Measurements from ENCODE around the gene RRP1B.

RRP1B gene

DNA sequence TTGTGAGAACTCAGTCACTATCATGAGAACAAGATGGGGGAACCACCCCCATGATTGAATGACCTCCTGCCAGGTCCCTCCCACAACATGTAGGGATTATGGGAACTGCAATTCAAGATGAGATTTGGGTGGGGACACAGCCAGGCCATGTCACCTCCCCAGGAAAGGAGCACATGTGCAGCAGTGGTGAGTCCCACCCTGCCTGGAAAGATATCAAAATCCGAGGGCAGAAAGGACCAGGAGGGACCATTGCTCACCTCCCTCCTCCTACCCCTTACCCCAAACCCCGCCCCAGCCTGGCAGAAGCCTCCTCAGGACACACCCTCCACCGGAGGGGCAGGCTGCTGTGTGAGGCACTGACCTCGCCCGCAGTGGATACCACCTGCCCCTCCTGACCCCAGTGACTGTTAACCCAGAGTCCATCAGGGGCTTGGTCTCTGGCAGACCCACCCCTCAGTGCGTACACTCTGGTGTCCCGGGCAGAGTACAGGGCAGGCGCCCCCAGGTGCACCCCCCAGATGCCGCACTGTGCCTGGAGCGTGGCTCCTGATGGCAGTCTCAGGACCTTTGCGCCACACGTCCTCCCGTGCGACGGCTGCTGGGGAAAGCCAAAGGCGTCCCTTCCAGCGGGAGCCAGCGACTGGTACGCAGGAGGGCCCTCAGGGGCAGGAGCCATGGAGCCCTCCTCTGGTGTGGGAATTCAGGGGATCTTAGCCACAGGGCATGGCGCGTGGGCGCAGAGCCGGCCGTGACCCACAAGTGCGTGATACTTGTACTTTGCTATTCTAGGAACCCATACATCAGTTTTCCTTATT lies 80.5 kb downstream of the RRP1B start:
- no peak for DNase-seq (ENCODE audit: extremely low read depth in 1 of 2, low read depth in 1 of 2)

DNA sequence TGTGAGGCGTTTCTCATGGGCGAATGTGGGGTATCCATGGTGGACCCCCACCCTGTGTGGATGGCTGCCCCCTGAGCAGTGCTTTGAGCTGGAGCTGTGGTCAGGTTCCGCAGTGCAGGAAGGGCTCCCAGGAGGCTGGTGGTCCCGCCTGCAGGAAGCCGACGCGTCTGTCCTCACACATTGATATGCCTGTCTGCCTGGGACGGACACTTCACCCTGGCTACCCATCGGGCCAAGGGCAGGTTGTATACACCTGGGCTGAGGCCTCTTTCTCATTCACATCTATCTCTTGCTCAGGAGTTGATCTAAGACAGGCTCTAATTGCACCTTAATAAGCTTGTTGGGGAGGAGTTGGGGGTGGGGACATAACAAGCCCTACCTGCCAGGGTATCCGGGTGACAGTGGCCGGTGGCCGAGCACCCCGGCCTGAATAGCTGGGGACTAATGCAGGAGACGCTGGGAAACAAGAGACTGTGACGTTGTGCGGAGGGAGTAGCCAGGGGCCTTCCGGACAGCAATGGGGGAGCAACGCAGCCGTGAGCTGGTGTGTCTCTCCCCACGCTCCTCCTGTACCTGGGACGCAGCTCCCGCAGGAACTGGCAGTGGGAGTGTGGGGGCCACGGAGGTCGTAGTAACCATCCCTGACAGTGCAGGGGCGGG lies 81.3 kb downstream of the RRP1B start:
- DNase-seq (ENCODE audit: extremely low read depth in 1 of 2, low read depth in 1 of 2): no peak

GRCh38 chr21:43741423-43742096 lies 82.2 kb downstream of the RRP1B start:
- no peak for DNase-seq (ENCODE audit: extremely low read depth in 1 of 2, low read depth in 1 of 2)

DNA sequence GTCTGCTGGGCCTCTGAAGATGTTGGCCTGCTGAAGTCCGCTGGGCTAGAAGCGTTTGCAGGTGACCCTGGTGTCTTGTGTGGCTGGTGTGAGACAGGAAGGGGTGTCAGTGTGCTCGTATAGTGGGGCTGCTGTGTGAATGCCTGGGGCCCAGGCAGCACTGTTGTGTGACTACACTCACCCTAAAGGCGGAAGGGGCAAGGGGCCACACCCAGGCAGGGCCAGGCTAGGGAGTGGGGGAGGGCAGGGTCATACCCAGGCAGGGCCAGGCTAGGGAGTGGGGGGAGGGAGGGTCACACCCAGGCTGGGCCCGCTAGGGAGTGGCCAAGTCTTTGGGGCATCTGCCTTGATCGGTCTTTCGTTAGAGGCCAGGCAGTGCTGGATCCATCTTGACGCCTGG lies 84.6 kb downstream of the RRP1B start:
- no peak for DNase-seq (ENCODE audit: extremely low read depth in 1 of 2, low read depth in 1 of 2)

DNA sequence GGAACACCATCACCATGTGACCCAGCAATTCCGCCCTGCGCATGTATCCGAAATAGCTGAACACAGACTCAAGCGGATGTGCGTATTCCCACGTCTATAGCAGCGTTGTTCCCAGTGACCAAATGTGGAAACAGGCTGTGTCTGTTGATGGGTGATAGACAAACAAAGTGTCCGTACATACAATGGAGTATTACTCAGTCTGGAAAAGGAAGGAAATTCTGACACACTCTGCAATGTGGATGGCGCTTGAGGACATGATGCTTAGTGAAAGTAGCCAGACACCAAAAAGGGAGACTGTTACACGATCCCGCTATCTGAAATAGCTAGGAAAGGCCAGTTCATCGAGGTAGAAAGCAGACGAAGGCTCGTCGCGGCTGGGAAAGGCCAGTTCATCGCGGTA lies 85.4 kb downstream of the RRP1B start:
- no peak for DNase-seq (ENCODE audit: extremely low read depth in 1 of 2, low read depth in 1 of 2)
